GM12801 (cell line): ENCODE measurements around the gene EXOC3.

Experiments used
- TF ChIP-seq, protein P1 (sequence below): IDR thresholded peaks from one replicate; pipeline ENCODE4 v1.5.1; 2011; ENCODE audit warnings: control low read depth; ENCODE audit not compliant: insufficient read length; ENCODE audit errors: extremely low read depth

EXOC3 gene

DNA sequence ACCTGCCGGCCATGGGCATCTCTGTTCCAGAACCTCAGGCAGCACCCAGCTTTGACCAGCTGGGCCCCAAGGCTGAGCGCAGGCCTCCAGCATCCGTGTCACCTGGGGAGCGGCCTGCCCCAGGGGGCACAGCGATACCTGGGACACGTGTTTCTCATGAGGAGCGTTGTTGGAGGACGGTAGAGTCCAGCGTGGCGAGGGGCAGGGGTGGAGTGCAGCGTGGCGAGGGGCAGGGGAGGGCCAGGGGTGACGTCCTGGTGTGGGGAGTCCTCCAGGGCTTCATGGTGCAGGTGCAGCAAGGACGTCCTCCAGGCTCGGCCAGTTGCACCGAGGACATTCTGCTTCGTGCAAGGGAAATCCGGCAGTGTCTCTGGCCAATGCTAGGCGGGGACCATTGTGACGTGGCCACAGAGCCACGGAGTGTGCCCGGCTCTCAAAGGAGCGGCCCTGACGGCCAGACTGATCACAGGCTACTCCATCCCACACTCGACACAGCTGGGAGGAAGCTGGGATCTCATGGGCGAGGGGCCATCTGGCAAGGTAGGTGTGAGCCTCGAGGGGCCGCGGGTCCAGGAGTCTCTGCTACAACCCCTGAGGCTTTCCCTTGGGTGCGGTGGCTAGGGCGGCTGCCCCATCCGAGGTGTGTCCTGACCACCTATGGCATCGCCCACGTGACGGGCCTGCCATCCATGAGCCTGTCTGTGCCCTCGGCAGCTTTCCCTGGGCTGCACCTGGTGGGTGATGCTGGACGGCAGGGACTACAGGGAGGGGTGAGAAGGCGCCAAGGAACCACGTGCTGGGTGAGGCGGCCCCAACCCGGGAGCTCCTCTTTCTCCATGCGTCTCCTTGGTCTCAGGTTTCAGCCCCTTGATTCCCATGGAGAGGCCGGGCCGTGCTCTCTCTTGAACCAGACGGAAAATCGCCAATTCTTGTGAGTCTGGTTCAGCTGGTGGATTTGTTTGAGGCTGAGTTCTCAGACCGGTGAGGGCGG lies 47.4 kb downstream of the EXOC3 start:
- TF ChIP-seq, protein P1, sequence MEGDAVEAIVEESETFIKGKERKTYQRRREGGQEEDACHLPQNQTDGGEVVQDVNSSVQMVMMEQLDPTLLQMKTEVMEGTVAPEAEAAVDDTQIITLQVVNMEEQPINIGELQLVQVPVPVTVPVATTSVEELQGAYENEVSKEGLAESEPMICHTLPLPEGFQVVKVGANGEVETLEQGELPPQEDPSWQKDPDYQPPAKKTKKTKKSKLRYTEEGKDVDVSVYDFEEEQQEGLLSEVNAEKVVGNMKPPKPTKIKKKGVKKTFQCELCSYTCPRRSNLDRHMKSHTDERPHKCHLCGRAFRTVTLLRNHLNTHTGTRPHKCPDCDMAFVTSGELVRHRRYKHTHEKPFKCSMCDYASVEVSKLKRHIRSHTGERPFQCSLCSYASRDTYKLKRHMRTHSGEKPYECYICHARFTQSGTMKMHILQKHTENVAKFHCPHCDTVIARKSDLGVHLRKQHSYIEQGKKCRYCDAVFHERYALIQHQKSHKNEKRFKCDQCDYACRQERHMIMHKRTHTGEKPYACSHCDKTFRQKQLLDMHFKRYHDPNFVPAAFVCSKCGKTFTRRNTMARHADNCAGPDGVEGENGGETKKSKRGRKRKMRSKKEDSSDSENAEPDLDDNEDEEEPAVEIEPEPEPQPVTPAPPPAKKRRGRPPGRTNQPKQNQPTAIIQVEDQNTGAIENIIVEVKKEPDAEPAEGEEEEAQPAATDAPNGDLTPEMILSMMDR, result no peak

DNA sequence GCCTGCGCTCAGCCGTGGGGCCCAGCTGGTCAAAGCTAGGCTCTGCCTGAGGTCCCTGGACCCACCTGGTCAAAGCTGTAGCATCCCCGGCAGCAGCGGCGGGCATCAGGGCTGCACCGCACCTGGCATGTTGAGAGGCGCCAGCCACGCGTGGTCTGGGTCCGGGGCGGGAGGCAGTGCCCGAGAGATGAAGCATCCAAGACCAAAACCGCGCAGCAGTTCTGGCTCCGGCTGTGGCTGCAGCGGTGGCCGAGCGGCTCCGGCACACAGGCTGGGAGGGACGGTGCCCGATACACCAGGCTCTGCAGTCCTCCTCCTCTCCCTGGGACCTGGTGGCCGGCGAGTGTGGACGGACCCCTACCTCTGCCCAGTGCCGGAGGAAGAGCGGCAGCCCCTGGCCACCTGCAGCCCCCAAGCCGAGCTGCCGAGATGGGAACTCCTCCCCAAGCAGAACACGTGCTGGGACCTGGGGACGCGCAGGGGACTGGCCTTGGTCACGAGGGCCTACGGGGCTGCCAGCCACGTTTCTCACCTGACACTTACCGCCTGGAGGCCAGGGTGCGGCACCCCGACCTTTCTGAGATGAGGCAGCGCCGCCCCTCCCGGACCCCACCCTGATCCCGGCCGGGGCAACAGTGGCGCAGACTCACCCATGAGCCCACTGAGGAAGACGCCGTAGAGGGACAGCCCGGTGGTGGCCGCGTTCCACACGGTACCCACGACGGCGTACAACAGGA lies 48.3 kb downstream of the EXOC3 start:
- TF ChIP-seq, protein P1, result no peak

DNA sequence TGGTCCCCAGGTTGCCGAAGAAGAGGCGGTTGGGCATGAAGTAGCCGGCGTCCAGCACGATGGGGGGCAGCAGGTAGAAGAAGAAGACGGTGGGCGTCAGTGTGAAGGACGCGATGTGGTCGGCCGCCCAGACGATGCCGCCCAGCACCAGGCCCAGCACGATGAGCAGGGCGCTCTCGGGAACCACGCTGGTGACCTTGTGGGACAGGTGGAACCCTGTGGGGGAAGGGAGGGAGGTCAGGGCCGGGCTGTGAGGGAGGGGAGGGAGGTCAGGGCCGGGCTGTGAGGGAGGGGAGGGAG lies 48.8 kb downstream of the EXOC3 start:
- TF ChIP-seq, protein P1, result no peak

DNA sequence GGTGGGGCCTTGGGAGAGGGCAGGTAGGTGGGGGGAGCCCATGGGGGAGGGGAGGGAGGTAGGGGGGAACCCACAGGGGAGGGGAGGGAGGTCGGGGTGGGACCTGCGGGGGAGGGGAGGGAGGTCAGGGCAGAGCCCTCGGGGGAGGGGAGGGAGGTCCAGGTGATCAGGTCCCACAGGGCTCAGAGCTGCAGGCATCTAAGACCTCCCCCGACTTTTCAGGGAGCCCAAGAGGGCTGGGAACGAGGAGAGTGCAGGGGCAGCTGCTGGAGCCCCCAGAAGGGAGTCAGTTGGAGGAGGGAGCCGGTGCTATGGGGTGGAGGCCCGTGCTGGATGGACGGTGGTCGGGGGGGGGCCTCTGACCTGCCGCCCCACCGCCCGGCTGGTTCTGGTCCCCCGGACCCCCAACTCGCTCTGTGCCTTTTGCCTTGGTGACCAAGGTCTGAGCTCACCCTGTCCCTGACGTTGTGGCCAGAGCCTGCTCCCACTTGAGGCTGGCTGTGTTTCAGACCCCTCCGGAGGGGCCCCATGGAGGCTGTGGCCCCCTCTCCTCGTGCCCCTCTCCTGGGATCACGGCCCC lies 49.4 kb downstream of the EXOC3 start:
- TF ChIP-seq, protein P1, result no peak

DNA sequence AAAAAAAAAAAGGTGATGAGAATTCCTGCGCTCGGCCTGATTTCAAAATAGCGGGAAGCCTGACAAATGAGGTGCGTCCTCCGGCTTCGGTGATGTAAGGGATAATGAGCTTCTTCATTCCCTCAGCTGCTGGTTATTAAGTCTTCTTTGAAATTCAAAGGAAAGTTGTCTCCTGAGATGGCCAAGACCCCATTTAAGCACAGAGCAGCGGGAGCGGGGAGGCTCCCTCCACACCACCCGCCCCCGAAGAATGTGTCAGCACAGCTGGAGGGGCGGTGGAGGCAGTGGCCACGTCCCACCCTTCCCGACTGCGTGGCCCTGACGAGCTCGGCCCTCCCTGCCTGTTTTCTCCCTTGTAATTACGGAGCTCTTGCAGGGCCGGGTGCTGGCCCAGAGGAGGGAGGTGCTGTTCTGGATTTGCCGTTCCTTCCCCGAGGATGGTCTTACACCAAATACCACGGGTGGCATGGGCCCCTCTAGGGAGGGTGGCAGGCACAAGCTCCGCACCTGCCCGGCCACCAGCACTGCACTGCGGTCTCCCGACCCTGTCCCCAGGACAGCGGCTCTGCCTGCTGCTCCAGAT lies 50.2 kb downstream of the EXOC3 start:
- TF ChIP-seq, protein P1, result no peak

DNA sequence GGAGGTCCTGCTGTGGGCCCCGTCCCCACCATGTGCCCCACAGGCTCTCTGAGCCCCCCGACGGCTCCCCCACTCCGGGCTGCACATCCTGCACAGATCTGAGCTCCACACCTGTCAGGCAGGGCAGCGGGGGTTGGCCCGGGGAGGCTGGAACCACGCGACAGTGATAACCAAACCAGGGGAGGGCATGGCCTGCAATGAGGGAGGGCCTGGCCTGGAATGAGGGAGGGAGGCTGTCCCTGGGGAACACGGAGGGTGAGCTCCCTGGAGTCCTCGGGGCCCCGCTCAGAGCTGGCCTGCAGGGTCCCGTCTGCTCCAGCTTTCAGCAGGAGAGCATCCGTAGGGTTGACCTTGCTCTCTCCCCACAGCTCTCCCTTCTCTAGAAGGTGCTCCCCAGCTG lies 50.8 kb downstream of the EXOC3 start:
- TF ChIP-seq, protein P1, result no peak
